Renal cortical epithelial cell (primary cell): ENCODE data around the gene ALDH1L1. TPM values are rescaled to one million over a fixed set of nuclear protein-coding genes. Genes with fewer than 3 reads are reported as not detected.

ENCODE experiments used
- DNase-seq: peaks from one replicate; pipeline ENCODE4 v3.0.0-alpha.2; 2011; ENCODE audit warnings: low read depth
- total RNA-seq: library from RNA; depleted of rRNA; stranded (reverse); fragments of >200 nt; gene quantifications from 2 replicates; pipeline ENCODE4 v1.2.3, GENCODE V29; 2014

The ALDH1L1 gene
- total RNA-seq, 1 donor from 2014 or later: 4.6 TPM

GRCh38 chr3:126054870-126055269 lies 125.5 kb downstream of the ALDH1L1 start:
- DNase-seq: no peak

GRCh38 chr3:126053949-126054569 lies 126.3 kb downstream of the ALDH1L1 start:
- DNase-seq: no peak

Other genes starting within 250 kb of the ALDH1L1 start
- not detected in 2 replicates for gene ROPN1B, start 211.4 kb downstream of the ALDH1L1 start, total RNA-seq
- 46.2 and 78.6 TPM in 2 replicates for gene SLC41A3, start 96.5 kb downstream of the ALDH1L1 start, total RNA-seq
- gene KLF15, start 176.8 kb upstream of the ALDH1L1 start, total RNA-seq: under 0.01 and 0.50 TPM in 2 replicates
- not detected in 2 replicates for gene CFAP100, start 214.3 kb upstream of the ALDH1L1 start, total RNA-seq